ENCODE measurements around the gene PDE8B. TPM values are rescaled to one million over a fixed set of nuclear protein-coding genes. Genes with fewer than 3 reads are reported as not detected.

PDE8B gene
- total RNA-seq, 1 experiment from 2014 or later = 0.17 TPM

GRCh38 chr5:77214151-77214550, 3.7 kb downstream of the PDE8B start:
- H3K27me3 ChIP-seq (ENCODE audit: insufficient read depth, low read length) = no peaks in the 10 kb centered on the region
- no peak overlapping the region for H3K4me2 ChIP-seq (ENCODE audit: low read length)
- DNase-seq (ENCODE audit: low read depth, low spot score) (no peak), ATAC-seq (no peak)
- no peaks in the 10 kb centered on the region for H3K9me2 ChIP-seq (ENCODE audit: insufficient read depth)
- no peak overlapping the region for H3K9ac ChIP-seq (ENCODE audit: low read length)
- H3K27ac ChIP-seq (ENCODE audit: low read depth, low read length) = no peak overlapping the region
- POLR2A ChIA-PET = no interaction called here
- no peaks in the 10 kb centered on the region for H3K9me3 ChIP-seq (ENCODE audit: control insufficient read depth in 1 of 2, insufficient read depth in 1 of 2, low read depth in 1 of 2, low read length in 2 of 2)
- no peaks in the 10 kb centered on the region for H3K4me1 ChIP-seq (ENCODE audit: control insufficient read depth in 1 of 2, insufficient read depth in 2 of 2, low read length in 2 of 2)
- no peaks in the 10 kb centered on the region for H3K79me2 ChIP-seq (ENCODE audit: insufficient read depth, low read length)
- no peak for TF ChIP-seq ZNF274 (IDR thresholded peaks at IDR 0.05; ENCODE audit: low read depth, low read length)
- no peak for TF ChIP-seq FOSL1 (IDR thresholded peaks at IDR 0.05; ENCODE audit: low read depth)
- TF ChIP-seq POLR2A (IDR thresholded peaks at IDR 0.05; ENCODE audit: borderline replicate concordance, extremely low read depth, insufficient read depth, insufficient read length) = no peak
- no peak for TF ChIP-seq ZBTB33 (IDR thresholded peaks at IDR 0.05; ENCODE audit: extremely low read depth, insufficient replicate concordance, low read length)
- no peak for TF ChIP-seq TCF7L2 (IDR thresholded peaks at IDR 0.05; ENCODE audit: borderline replicate concordance, extremely low read depth, insufficient read depth, insufficient read length)
- no peak for TF ChIP-seq YY1 (IDR thresholded peaks at IDR 0.05; ENCODE audit: extremely low read depth, insufficient replicate concordance, low read depth, low read length)
- TF ChIP-seq, protein P1, sequence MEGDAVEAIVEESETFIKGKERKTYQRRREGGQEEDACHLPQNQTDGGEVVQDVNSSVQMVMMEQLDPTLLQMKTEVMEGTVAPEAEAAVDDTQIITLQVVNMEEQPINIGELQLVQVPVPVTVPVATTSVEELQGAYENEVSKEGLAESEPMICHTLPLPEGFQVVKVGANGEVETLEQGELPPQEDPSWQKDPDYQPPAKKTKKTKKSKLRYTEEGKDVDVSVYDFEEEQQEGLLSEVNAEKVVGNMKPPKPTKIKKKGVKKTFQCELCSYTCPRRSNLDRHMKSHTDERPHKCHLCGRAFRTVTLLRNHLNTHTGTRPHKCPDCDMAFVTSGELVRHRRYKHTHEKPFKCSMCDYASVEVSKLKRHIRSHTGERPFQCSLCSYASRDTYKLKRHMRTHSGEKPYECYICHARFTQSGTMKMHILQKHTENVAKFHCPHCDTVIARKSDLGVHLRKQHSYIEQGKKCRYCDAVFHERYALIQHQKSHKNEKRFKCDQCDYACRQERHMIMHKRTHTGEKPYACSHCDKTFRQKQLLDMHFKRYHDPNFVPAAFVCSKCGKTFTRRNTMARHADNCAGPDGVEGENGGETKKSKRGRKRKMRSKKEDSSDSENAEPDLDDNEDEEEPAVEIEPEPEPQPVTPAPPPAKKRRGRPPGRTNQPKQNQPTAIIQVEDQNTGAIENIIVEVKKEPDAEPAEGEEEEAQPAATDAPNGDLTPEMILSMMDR (IDR thresholded peaks at IDR 0.05 in 2 of 3, conservative IDR thresholded peaks at IDR 0.05 in 1 of 3; ENCODE audit: borderline replicate concordance in 1 of 3, insufficient read depth in 1 of 3, low read depth in 2 of 3, low read length in 2 of 3) = no peak
- TF ChIP-seq POLR2AphosphoS5 (IDR thresholded peaks at IDR 0.05; ENCODE audit: low read depth, low read length) = no peak
- no peak for TF ChIP-seq ELF1 (IDR thresholded peaks at IDR 0.05; ENCODE audit: borderline replicate concordance, low read depth)
- TF ChIP-seq ATF3 (IDR thresholded peaks at IDR 0.05) = no peak
- TF ChIP-seq SP1 (IDR thresholded peaks at IDR 0.05; ENCODE audit: low read depth) = no peak
- CTCF ChIA-PET = no interaction called here
- H3K4me3 ChIP-seq (replicated peaks in 1 of 2; ENCODE audit: low read depth in 1 of 2, low read length in 2 of 2) = no peak overlapping the region
- no TSS peak for BruUV-seq (replicated peaks)
- H2AFZ ChIP-seq (ENCODE audit: low read depth, low read length, poor library complexity, severe bottlenecking) = no peak overlapping the region
- intact Hi-C loops (cut with micrococcal nuclease) = no loop called here
- no peaks in the 10 kb centered on the region for H3K36me3 ChIP-seq (ENCODE audit: control insufficient read depth in 1 of 2, insufficient read depth in 2 of 2, low read length in 2 of 2)
- H4K20me1 ChIP-seq (ENCODE audit: insufficient read depth) = no peaks in the 10 kb centered on the region
- RAD21 ChIA-PET (ENCODE audit: low non-redundant PET in 1 of 2, low total read pairs in 2 of 2, uncharacterized antibody in 2 of 2, unreplicated experiment in 2 of 2) = no interaction called here

All from HCT116 (cell line).